GM10266 (cell line): ENCODE results near the gene TEKTIP1.
"Not testable (repeated sequence)": the region's sequence is repeated elsewhere in the genome, so short reads cannot be mapped to it uniquely, and the experiment has no call there.

Source experiments
- DNase-seq: peaks from one replicate; pipeline ENCODE4 v3.0.0; 2012; ENCODE audit errors: extremely low spot score
- CTCF ChIP-seq: IDR thresholded peaks from 2 replicates; pipeline ENCODE4 v1.5.1; 2012; ENCODE audit warnings: mild to moderate bottlenecking, low read depth; ENCODE audit not compliant: control insufficient read depth, insufficient read depth; ENCODE audit errors: missing control alignments

Gene TEKTIP1

GRCh38 chr19:3556978-3557460, 18.0 kb downstream of the TEKTIP1 start:
- TF ChIP-seq CTCF = no peak
- DNase-seq = no peak

- DNase-seq = peak; percentile 100
- no peak for TF ChIP-seq CTCF
Measured at GRCh38 chr19:3557461-3558248, 18.7 kb downstream of the TEKTIP1 start, which contains the start of gene MFSD12. TSS of gene MFSD12 (minus strand) at chr19:3557586. CDS start at chr19:3557403, 183 bp downstream.

- no peak for DNase-seq
- no peak for TF ChIP-seq CTCF
Measured at GRCh38 chr19:3563709-3564524, 24.9 kb downstream of the TEKTIP1 start.

- no peak for TF ChIP-seq CTCF
- DNase-seq = no peak
Measured at GRCh38 chr19:3565139-3565538, 26.2 kb downstream of the TEKTIP1 start.

GRCh38 chr19:3570042-3570441, 31.1 kb downstream of the TEKTIP1 start:
- not testable (repeated sequence) for DNase-seq

- DNase-seq = no peak
- no peak for TF ChIP-seq CTCF
Measured at GRCh38 chr19:3570606-3571011, 31.6 kb downstream of the TEKTIP1 start.

- DNase-seq = peak; percentile 99
- no peak for TF ChIP-seq CTCF
Measured at GRCh38 chr19:3572132-3572854, 33.3 kb downstream of the TEKTIP1 start.
